Glomerular visceral epithelial cell (primary cell): ENCODE measurements around the gene NRG3.

Source experiments
- DNase-seq: peaks from one replicate; pipeline ENCODE4 v3.0.0-alpha.2; 2016; ENCODE audit errors: extremely low spot score

The NRG3 gene

GRCh38 chr10:82815680-82816079 is 940.7 kb downstream of the NRG3 start:
- no peak for DNase-seq

GRCh38 chr10:82817676-82818422 is 942.9 kb downstream of the NRG3 start:
- no peak for DNase-seq

GRCh38 chr10:82821043-82821442 is 946.0 kb downstream of the NRG3 start:
- no peak for DNase-seq

GRCh38 chr10:82826132-82826531 is 951.1 kb downstream of the NRG3 start:
- DNase-seq, result no peak

- DNase-seq, result no peak
Measured at GRCh38 chr10:82827901-82828300, 952.9 kb downstream of the NRG3 start.

- DNase-seq, result no peak
Measured at GRCh38 chr10:82847242-82847641, 972.2 kb downstream of the NRG3 start.

- DNase-seq, result no peak
Measured at GRCh38 chr10:82850191-82850590, 975.2 kb downstream of the NRG3 start.

- no peak for DNase-seq
Measured at GRCh38 chr10:82856957-82857613, 982.1 kb downstream of the NRG3 start.

GRCh38 chr10:82861889-82862288 is 986.9 kb downstream of the NRG3 start:
- no peak for DNase-seq

- no peak for DNase-seq
Measured at GRCh38 chr10:82865366-82865765, 990.4 kb downstream of the NRG3 start.

GRCh38 chr10:82866424-82867020 is 991.5 kb downstream of the NRG3 start:
- DNase-seq, result peak; percentile 49

- no peak for DNase-seq
Measured at GRCh38 chr10:82867056-82867455, 992.1 kb downstream of the NRG3 start.

GRCh38 chr10:82874671-82875070 is 999.7 kb downstream of the NRG3 start:
- DNase-seq, result no peak

- DNase-seq, result no peak
Measured at GRCh38 chr10:82880776-82881290, 1005.8 kb downstream of the NRG3 start.

- no peak for DNase-seq
Measured at GRCh38 chr10:82882722-82883121, 1007.7 kb downstream of the NRG3 start.

GRCh38 chr10:82883603-82884002 is 1008.6 kb downstream of the NRG3 start:
- DNase-seq, result no peak

- DNase-seq, result no peak
Measured at GRCh38 chr10:82887488-82887887, 1012.5 kb downstream of the NRG3 start.

GRCh38 chr10:82888809-82889455 is 1013.9 kb downstream of the NRG3 start:
- no peak for DNase-seq

GRCh38 chr10:82889728-82890127 is 1014.7 kb downstream of the NRG3 start:
- no peak for DNase-seq

GRCh38 chr10:82890573-82890972 is 1015.6 kb downstream of the NRG3 start:
- DNase-seq, result no peak

GRCh38 chr10:82908096-82908495 is 1033.1 kb downstream of the NRG3 start:
- no peak for DNase-seq

GRCh38 chr10:82908751-82909150 is 1033.8 kb downstream of the NRG3 start:
- no peak for DNase-seq
